ENCODE data around the gene COL5A1. TPM values are rescaled to one million over a fixed set of nuclear protein-coding genes. Genes with fewer than 3 reads are reported as not detected.

Gene COL5A1
- total RNA-seq, 4 donors from 2014 or later, result 7.1 to 69.3 (median 16.1) TPM

GRCh38 chr9:134622896-134623257, 18.7 kb upstream of the COL5A1 start:
- no peaks in the 10 kb centered on the region for H3K27me3 ChIP-seq
- TF ChIP-seq EP300 (IDR thresholded peaks at IDR 0.05; ENCODE audit: low read depth) (no peak), POLR2A (IDR thresholded peaks at IDR 0.05) (no peak), CTCF (IDR thresholded peaks at IDR 0.05) (no peak), POLR2AphosphoS5 (IDR thresholded peaks at IDR 0.05) (no peak)
- in situ Hi-C loops (cut with MboI; ENCODE audit: low pct_ligation_motif_present in 1 of 4, low pct_unique_long_range_greater_than_20kb in 1 of 4, low sequenced_read_pairs in 3 of 4) (no loop called here), intact Hi-C loops (cut with DNase I; ENCODE audit: low total_unique reads) (no loop called here)
- H3K9me3 ChIP-seq, result no peaks in the 10 kb centered on the region
- peaks cover 0 to 6% (median 3%) of the 10 kb centered on the region in 4 donors for H3K4me1 ChIP-seq
- WGBS, 2 donors (ENCODE audit: low coverage in 1 of 2), result 76% methylated on average over 6 of the region's 6 CpGs; no CpG with 5 or more reads in 1 of the 2 donors
- no peak overlapping the region for H3K4me3 ChIP-seq
- H3K27ac ChIP-seq, result no peak overlapping the region
- H3K36me3 ChIP-seq, result no peaks in the 10 kb centered on the region
- no peak for DNase-seq

- H3K36me3 ChIP-seq, result no peaks in the 10 kb centered on the region
- intact Hi-C loops (cut with DNase I; ENCODE audit: low total_unique reads), result no loop called here
- no peak overlapping the region for H3K27ac ChIP-seq
- H3K27me3 ChIP-seq, result no peaks in the 10 kb centered on the region
- H3K9me3 ChIP-seq, result no peaks in the 10 kb centered on the region
- WGBS, 2 donors (ENCODE audit: low coverage in 1 of 2), result 17 to 87% methylated on average over 1 to 28 of the region's 29 CpGs
- TF ChIP-seq POLR2A (IDR thresholded peaks at IDR 0.05), result no peak
- in situ Hi-C loops (cut with MboI; ENCODE audit: low pct_ligation_motif_present in 1 of 4, low pct_unique_long_range_greater_than_20kb in 1 of 4, low sequenced_read_pairs in 3 of 4), result no loop called here
- H3K4me1 ChIP-seq, result peaks cover 0 to under 1% (median under 1%) of the 10 kb centered on the region in 4 donors
- no peak overlapping the region for H3K4me3 ChIP-seq
- DNase-seq, result no peak
Measured at GRCh38 chr9:134623258-134624066, 18.1 kb upstream of the COL5A1 start.

GRCh38 chr9:134624137-134624591, 17.4 kb upstream of the COL5A1 start:
- 78 to 100% methylated on average over 5 to 14 of the region's 14 CpGs for WGBS, 2 donors (ENCODE audit: low coverage in 1 of 2)
- DNase-seq, result no peak

GRCh38 chr9:134624621-134625181, 16.9 kb upstream of the COL5A1 start:
- no peak for DNase-seq
- in situ Hi-C loops (cut with MboI; ENCODE audit: low pct_ligation_motif_present in 1 of 4, low pct_unique_long_range_greater_than_20kb in 1 of 4, low sequenced_read_pairs in 3 of 4), result no loop called here
- H3K27me3 ChIP-seq, result no peaks in the 10 kb centered on the region
- no peaks in the 10 kb centered on the region for H3K36me3 ChIP-seq
- WGBS, 2 donors (ENCODE audit: low coverage in 1 of 2), result 82% methylated on average over 7 of the region's 7 CpGs; no CpG with 5 or more reads in 1 of the 2 donors
- H3K4me1 ChIP-seq, result no peaks in the 10 kb centered on the region
- intact Hi-C loops (cut with DNase I; ENCODE audit: low total_unique reads), result no loop called here
- TF ChIP-seq CTCF (IDR thresholded peaks at IDR 0.05), result no peak
- TF ChIP-seq EP300 (IDR thresholded peaks at IDR 0.05; ENCODE audit: low read depth), result no peak
- TF ChIP-seq POLR2AphosphoS5 (IDR thresholded peaks at IDR 0.05), result no peak
- TF ChIP-seq POLR2A (IDR thresholded peaks at IDR 0.05), result no peak
- no peak overlapping the region for H3K27ac ChIP-seq
- H3K4me3 ChIP-seq, result no peak overlapping the region
- H3K9me3 ChIP-seq, result no peaks in the 10 kb centered on the region

More at GRCh38 chr9:134624137-134624591, 17.4 kb upstream of the COL5A1 start:
- H3K4me3 ChIP-seq, result no peak overlapping the region
- no peak overlapping the region for H3K27ac ChIP-seq
- TF ChIP-seq POLR2A (IDR thresholded peaks at IDR 0.05), result no peak
- no peak for TF ChIP-seq CTCF (IDR thresholded peaks at IDR 0.05)
- TF ChIP-seq EP300 (IDR thresholded peaks at IDR 0.05; ENCODE audit: low read depth), result no peak
- TF ChIP-seq POLR2AphosphoS5 (IDR thresholded peaks at IDR 0.05), result no peak
- no peaks in the 10 kb centered on the region for H3K36me3 ChIP-seq
- H3K4me1 ChIP-seq, result no peaks in the 10 kb centered on the region
- no peaks in the 10 kb centered on the region for H3K27me3 ChIP-seq
- intact Hi-C loops (cut with DNase I; ENCODE audit: low total_unique reads) (no loop called here), in situ Hi-C loops (cut with MboI; ENCODE audit: low pct_ligation_motif_present in 1 of 4, low pct_unique_long_range_greater_than_20kb in 1 of 4, low sequenced_read_pairs in 3 of 4) (no loop called here)
- no peaks in the 10 kb centered on the region for H3K9me3 ChIP-seq
